Endometrial microvascular endothelial cells (primary cell): Measurements from ENCODE around the gene MSH3. TPM values are rescaled to one million over a fixed set of nuclear protein-coding genes. Genes with fewer than 3 reads are reported as not detected.

Experiments
- in situ Hi-C: cut with HindIII; loops from 2 replicates; pipeline ENCODE4 v1.10.0; 2017; ENCODE audit warnings: low sequenced_read_pairs, low pct_unique_long_range_greater_than_20kb; ENCODE audit errors: inconsistent ontology term
- total RNA-seq: library from RNA; depleted of rRNA; stranded (reverse); fragments of >200 nt; gene quantifications from one replicate; pipeline ENCODE4 v1.2.3, GENCODE V29; 2015; ENCODE audit errors: inconsistent ontology term

MSH3 gene
- total RNA-seq, 1 donor from 2014 or later, result 9.8 TPM

- in situ Hi-C loops, result no loop called here
Observed at GRCh38 chr5:80915716-80916115, 261.3 kb downstream of the MSH3 start.

DNA sequence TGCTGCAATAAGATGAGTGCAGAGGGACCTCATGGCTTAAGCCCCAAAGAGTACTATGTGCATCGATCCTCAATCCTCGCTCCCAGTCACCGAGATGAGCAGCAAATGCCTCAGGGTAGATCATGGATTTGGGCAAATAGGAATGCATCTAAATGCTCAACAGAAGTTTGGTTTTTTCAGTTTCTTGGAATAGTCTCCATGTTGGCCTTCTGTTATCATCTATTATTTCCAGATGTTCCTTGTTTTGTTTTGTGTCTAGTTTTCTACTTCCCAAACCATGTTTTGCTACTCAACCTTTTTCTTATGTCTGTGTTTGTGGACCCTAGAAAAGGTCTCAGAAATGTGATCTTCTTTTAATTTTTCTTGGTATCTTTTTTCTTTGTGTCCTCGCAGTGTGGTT lies 262.2 kb downstream of the MSH3 start:
- in situ Hi-C loops, result no loop called here

- in situ Hi-C loops, result no loop called here
Observed at GRCh38 chr5:80917631-80918030, 263.2 kb downstream of the MSH3 start.

GRCh38 chr5:80919678-80920196 lies 265.3 kb downstream of the MSH3 start:
- in situ Hi-C loops, result no loop called here

DNA sequence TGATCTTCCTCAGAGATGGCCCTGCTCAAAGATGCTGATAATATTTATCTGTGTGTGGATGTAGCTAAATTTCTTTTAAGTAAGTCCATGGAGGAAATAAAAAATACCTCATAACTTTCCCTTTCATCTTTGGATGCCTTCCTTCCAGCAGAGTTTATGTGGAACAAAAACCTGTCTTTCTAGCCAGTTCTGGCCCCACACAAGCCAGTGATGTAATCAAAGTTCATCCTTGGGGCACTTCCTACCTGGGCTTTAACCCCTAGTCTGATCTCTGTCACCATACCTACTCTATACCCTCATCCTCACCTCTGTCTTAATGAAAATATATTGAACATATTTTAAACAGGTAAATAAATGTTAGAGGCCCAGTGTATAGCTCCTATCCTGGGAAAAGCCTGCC lies 265.9 kb downstream of the MSH3 start:
- in situ Hi-C loops, result no loop called here

- in situ Hi-C loops, result no loop called here
Observed at GRCh38 chr5:80921026-80921425, 266.6 kb downstream of the MSH3 start.

- in situ Hi-C loops, result no loop called here
Observed at GRCh38 chr5:80925931-80926330, 271.5 kb downstream of the MSH3 start.

Other genes starting within 250 kb of the MSH3 start
- gene ZFYVE16, start 246.6 kb upstream of the MSH3 start, total RNA-seq, result 36.3 TPM
- gene FAM151B, start 166.6 kb upstream of the MSH3 start, total RNA-seq, result 7.0 TPM
- gene ANKRD34B, start 84.4 kb upstream of the MSH3 start, total RNA-seq, result not detected
- gene DHFR, start 331 bp downstream of the MSH3 start, total RNA-seq, result 60.9 TPM